Keratinocyte (primary cell): ENCODE results near the gene ZNF644.

Source experiments
- EZH2 ChIP-seq: IDR thresholded peaks from one replicate; pipeline ENCODE4 v1.6.1; 2012; ENCODE audit warnings: inconsistent platforms, mild to moderate bottlenecking, low read length, moderate library complexity
- TF ChIP-seq, protein P1 (sequence below), 3 experiments: IDR thresholded peaks in 1 of 3; conservative IDR thresholded peaks in 1 of 3; optimal IDR thresholded peaks in 1 of 3; 2 replicates in 2 of 3; 3 replicates in 1 of 3; pipeline versions ENCODE3 to v1.5.1; 2011; ENCODE audit warnings: low read length in 3 of 3, mild to moderate bottlenecking in 3 of 3, moderate library complexity in 2 of 3, control low read depth in 1 of 3, inconsistent platforms in 1 of 3; ENCODE audit not compliant: insufficient read depth in 2 of 3; ENCODE audit errors: extremely low read depth in 1 of 3

DNA sequence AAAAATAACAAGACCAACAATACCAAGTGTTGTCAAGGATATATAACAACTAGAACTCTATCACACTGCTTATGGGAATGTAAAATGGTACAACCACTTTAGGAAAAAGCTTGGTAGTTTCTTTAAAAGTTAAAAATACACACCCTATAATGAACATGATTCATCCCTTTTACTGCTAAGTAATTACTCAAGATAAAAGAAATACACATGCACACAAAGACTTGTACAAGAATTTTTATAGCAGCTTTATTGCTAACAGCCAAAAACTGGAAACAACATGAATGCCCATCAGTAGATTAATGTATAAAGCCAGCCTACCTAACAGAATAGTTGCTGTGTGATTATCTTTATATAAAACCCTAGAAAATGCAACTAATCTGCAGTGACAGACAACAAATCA is 10.5 kb upstream of the ZNF644 start:
- TF ChIP-seq, protein P1, sequence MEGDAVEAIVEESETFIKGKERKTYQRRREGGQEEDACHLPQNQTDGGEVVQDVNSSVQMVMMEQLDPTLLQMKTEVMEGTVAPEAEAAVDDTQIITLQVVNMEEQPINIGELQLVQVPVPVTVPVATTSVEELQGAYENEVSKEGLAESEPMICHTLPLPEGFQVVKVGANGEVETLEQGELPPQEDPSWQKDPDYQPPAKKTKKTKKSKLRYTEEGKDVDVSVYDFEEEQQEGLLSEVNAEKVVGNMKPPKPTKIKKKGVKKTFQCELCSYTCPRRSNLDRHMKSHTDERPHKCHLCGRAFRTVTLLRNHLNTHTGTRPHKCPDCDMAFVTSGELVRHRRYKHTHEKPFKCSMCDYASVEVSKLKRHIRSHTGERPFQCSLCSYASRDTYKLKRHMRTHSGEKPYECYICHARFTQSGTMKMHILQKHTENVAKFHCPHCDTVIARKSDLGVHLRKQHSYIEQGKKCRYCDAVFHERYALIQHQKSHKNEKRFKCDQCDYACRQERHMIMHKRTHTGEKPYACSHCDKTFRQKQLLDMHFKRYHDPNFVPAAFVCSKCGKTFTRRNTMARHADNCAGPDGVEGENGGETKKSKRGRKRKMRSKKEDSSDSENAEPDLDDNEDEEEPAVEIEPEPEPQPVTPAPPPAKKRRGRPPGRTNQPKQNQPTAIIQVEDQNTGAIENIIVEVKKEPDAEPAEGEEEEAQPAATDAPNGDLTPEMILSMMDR (optimal IDR thresholded peaks at IDR 0.05 in 1 of 3, IDR thresholded peaks at IDR 0.05 in 1 of 3, conservative IDR thresholded peaks at IDR 0.05 in 1 of 3; ENCODE audit: extremely low read depth in 1 of 3, insufficient read depth in 2 of 3, low read length in 3 of 3), result no peak
- TF ChIP-seq EZH2, result no peak
